A673 (cell line): ENCODE measurements around the gene SALL3. TPM values are rescaled to one million over a fixed set of nuclear protein-coding genes. Genes with fewer than 3 reads are reported as not detected.

Experiments used
- BruUV-seq: library from RNA; stranded (reverse); fragments of 400-500 nt; replicated peaks from 2 replicates; lab custom pipeline; 2021; lab: Mats Ljungman, UMichigan
- CTCF ChIA-PET: fragments of 300-600 bp; sonication (Branson Sonifier 250); formaldehyde crosslinking; loops from one replicate; lab custom pipeline; 2022; ENCODE audit warnings: antibody characterized with exemption; lab: Charles Lee
- POLR2A ChIA-PET: fragments of 300-600 bp; sonication (Branson Sonifier 250); formaldehyde crosslinking; loops from one replicate; lab custom pipeline; 2022; ENCODE audit warnings: antibody characterized with exemption; ENCODE audit not compliant: low non-redundant PET; lab: Charles Lee
- DNase-seq: peaks from one replicate; pipeline ENCODE4 v3.0.0-alpha.2; 2015; ENCODE audit warnings: low spot score
- H3K27ac ChIP-seq: fragments of 200-600 bp; sonication (generic); 2 replicates; pipeline ENCODE4 v1.5.1; 2016; ENCODE audit warnings: mixed run types, low read depth, mild to moderate bottlenecking, mixed read lengths, antibody characterized with exemption, low read length; ENCODE audit not compliant: poor library complexity, severe bottlenecking
- H3K27me3 ChIP-seq: fragments of 200-600 bp; sonication (generic); replicated peaks from 2 replicates; pipeline ENCODE4 v1.6.1; 2017; ENCODE audit warnings: mixed run types, low read depth, mild to moderate bottlenecking, mixed read lengths, antibody characterized with exemption, low read length; ENCODE audit not compliant: insufficient read depth, poor library complexity
- H3K36me3 ChIP-seq: fragments of 200-600 bp; sonication (generic); 2 replicates; pipeline ENCODE4 v1.6.1; 2016; ENCODE audit warnings: mixed run types, mild to moderate bottlenecking, mixed read lengths, antibody characterized with exemption, low read length; ENCODE audit not compliant: insufficient read depth, poor library complexity, severe bottlenecking
- H3K4me1 ChIP-seq: fragments of 200-600 bp; sonication (generic); 2 replicates; pipeline ENCODE4 v1.6.1; 2017; ENCODE audit warnings: mixed run types, mild to moderate bottlenecking, mixed read lengths, antibody characterized with exemption, low read length; ENCODE audit not compliant: insufficient read depth, poor library complexity, severe bottlenecking
- H3K4me3 ChIP-seq: fragments of 200-600 bp; sonication (generic); 2 replicates; pipeline ENCODE4 v1.5.1; 2016; ENCODE audit warnings: low read depth, mixed run types, mild to moderate bottlenecking, mixed read lengths, low read length; ENCODE audit not compliant: poor library complexity, severe bottlenecking
- H3K9me3 ChIP-seq: fragments of 200-600 bp; sonication (generic); 2 replicates; pipeline ENCODE4 v1.6.1; 2016; ENCODE audit warnings: mixed run types, low read depth, mild to moderate bottlenecking, mixed read lengths, antibody characterized with exemption, low read length; ENCODE audit not compliant: poor library complexity, severe bottlenecking
- EZH2 ChIP-seq: fragments of 200-600 bp; sonication (generic); IDR thresholded peaks from 2 replicates; pipeline ENCODE4 v1.6.1; 2017; ENCODE audit warnings: borderline replicate concordance, low read depth, mild to moderate bottlenecking, mixed read lengths, antibody characterized with exemption, low read length; ENCODE audit not compliant: poor library complexity, severe bottlenecking
- intact Hi-C: fragments of 100-400 bp; cut with micrococcal nuclease; formaldehyde crosslinking; loops from one replicate; pipeline ENCODE4 v1.10.0; 2022; ENCODE audit not compliant: unreplicated experiment
- total RNA-seq: library from RNA; stranded (reverse); gene quantifications from 2 replicates; pipeline ENCODE4 v1.2.3, GENCODE V29; 2021
- TF ChIP-seq, protein P1 (sequence below): fragments of 300-800, 200-600 bp; sonication (generic); conservative IDR thresholded peaks from 2 replicates; pipeline ENCODE4 v1.5.1; 2017; ENCODE audit warnings: low read depth, mild to moderate bottlenecking, antibody characterized with exemption, low read length, moderate library complexity, mixed read lengths

SALL3 gene
- total RNA-seq, 1 experiment from 2014 or later: not detected

GRCh38 chr18:78965917-78966792, 13.5 kb upstream of the SALL3 start:
- ChIA-PET CTCF (no interaction called here), POLR2A (no interaction called here)
- Histone ChIP-seq H3K27me3 (peaks cover 23% of the 10 kb centered on the region), H3K4me1 (no peaks in the 10 kb centered on the region), H3K27ac (no peak overlapping the region), H3K36me3 (no peaks in the 10 kb centered on the region), H3K9me3 (no peaks in the 10 kb centered on the region), H3K4me3 (no peak overlapping the region)
- no TSS peak for BruUV-seq
- intact Hi-C loops: no loop called here
- DNase-seq: no peak
- TF ChIP-seq, protein P1, sequence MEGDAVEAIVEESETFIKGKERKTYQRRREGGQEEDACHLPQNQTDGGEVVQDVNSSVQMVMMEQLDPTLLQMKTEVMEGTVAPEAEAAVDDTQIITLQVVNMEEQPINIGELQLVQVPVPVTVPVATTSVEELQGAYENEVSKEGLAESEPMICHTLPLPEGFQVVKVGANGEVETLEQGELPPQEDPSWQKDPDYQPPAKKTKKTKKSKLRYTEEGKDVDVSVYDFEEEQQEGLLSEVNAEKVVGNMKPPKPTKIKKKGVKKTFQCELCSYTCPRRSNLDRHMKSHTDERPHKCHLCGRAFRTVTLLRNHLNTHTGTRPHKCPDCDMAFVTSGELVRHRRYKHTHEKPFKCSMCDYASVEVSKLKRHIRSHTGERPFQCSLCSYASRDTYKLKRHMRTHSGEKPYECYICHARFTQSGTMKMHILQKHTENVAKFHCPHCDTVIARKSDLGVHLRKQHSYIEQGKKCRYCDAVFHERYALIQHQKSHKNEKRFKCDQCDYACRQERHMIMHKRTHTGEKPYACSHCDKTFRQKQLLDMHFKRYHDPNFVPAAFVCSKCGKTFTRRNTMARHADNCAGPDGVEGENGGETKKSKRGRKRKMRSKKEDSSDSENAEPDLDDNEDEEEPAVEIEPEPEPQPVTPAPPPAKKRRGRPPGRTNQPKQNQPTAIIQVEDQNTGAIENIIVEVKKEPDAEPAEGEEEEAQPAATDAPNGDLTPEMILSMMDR: no peak
- TF ChIP-seq EZH2: no peak

- ChIA-PET POLR2A (no interaction called here), CTCF (no interaction called here)
- no peak overlapping the region for H3K4me3 ChIP-seq
- TF ChIP-seq, protein P1: no peak
- BruUV-seq: no TSS peak
- H3K27ac ChIP-seq: no peak overlapping the region
- H3K4me1 ChIP-seq: no peaks in the 10 kb centered on the region
- no peaks in the 10 kb centered on the region for H3K36me3 ChIP-seq
- DNase-seq: no peak
- intact Hi-C loops: no loop called here
- no peaks in the 10 kb centered on the region for H3K9me3 ChIP-seq
- peaks cover 28% of the 10 kb centered on the region for H3K27me3 ChIP-seq
Measured at GRCh38 chr18:78966793-78967106, 12.9 kb upstream of the SALL3 start.

- CTCF ChIA-PET: no interaction called here
Measured at GRCh38 chr18:78967692-78968091, 11.9 kb upstream of the SALL3 start.

More at GRCh38 chr18:78967692-78968091, 11.9 kb upstream of the SALL3 start:
- no TSS peak for BruUV-seq
- TF ChIP-seq EZH2: no peak
- TF ChIP-seq, protein P1: no peak
- Histone ChIP-seq H3K36me3 (no peaks in the 10 kb centered on the region), H3K4me3 (no peak overlapping the region), H3K27me3 (peaks cover 38% of the 10 kb centered on the region), H3K27ac (no peak overlapping the region), H3K9me3 (no peaks in the 10 kb centered on the region), H3K4me1 (no peaks in the 10 kb centered on the region)
- intact Hi-C loops: no loop called here
- DNase-seq: no peak
- POLR2A ChIA-PET: no interaction called here
